GM19467 (cell line): ENCODE results near the gene HFM1.
"Not testable (repeated sequence)": the region's sequence is repeated elsewhere in the genome, so short reads cannot be mapped to it uniquely, and the experiment has no call there.

ENCODE experiments used
- ATAC-seq: cut with Tn5 transposase; IDR thresholded peaks from one replicate; pipeline ENCODE4 v1.9.1; 2021; ENCODE audit warnings: mild to moderate bottlenecking, moderate library complexity; ENCODE audit not compliant: unreplicated experiment

The HFM1 gene

GRCh38 chr1:91404151-91405012 is at the start of gene HFM1:
Gene HFM1, minus strand, starts transcription at chr1:91404837. Its CDS starts 3,755 bp downstream, at chr1:91401082.
- ATAC-seq: peak; percentile 97

GRCh38 chr1:91454136-91454535 is 49.5 kb upstream of the HFM1 start:
- no peak for ATAC-seq

- ATAC-seq: no peak
These were observed 45.6 kb upstream of the HFM1 start for GRCh38 chr1:91450260-91450659.

GRCh38 chr1:91447782-91448181 is 43.1 kb upstream of the HFM1 start:
- ATAC-seq: not testable (repeated sequence)

- ATAC-seq: not testable (repeated sequence)
These were observed 37.3 kb upstream of the HFM1 start for GRCh38 chr1:91441980-91442379.

GRCh38 chr1:91440847-91441246 is 36.2 kb upstream of the HFM1 start:
- ATAC-seq: no peak

- no peak for ATAC-seq
These were observed 34.4 kb upstream of the HFM1 start for GRCh38 chr1:91439016-91439415.

- no peak for ATAC-seq
These were observed 23.7 kb upstream of the HFM1 start for GRCh38 chr1:91428182-91428798.

GRCh38 chr1:91427741-91428140 is 23.1 kb upstream of the HFM1 start:
- no peak for ATAC-seq

- not testable (repeated sequence) for ATAC-seq
These were observed 17.9 kb upstream of the HFM1 start for GRCh38 chr1:91422523-91422922.

- no peak for ATAC-seq
These were observed 7.7 kb upstream of the HFM1 start for GRCh38 chr1:91412371-91412770.

- no peak for ATAC-seq
These were observed 2.2 kb upstream of the HFM1 start for GRCh38 chr1:91406773-91407389.

- ATAC-seq: no peak
These were observed 2.6 kb downstream of the HFM1 start for GRCh38 chr1:91402023-91402422.

- no peak for ATAC-seq
These were observed 4.4 kb downstream of the HFM1 start for GRCh38 chr1:91400133-91400725.

GRCh38 chr1:91398291-91398690 is 6.3 kb downstream of the HFM1 start:
- ATAC-seq: no peak

GRCh38 chr1:91397605-91398004 is 7.0 kb downstream of the HFM1 start:
- no peak for ATAC-seq

- ATAC-seq: no peak
These were observed 11.6 kb downstream of the HFM1 start for GRCh38 chr1:91393042-91393441.

- ATAC-seq: no peak
These were observed 18.5 kb downstream of the HFM1 start for GRCh38 chr1:91386109-91386508.

GRCh38 chr1:91383456-91383855 is 21.2 kb downstream of the HFM1 start:
- ATAC-seq: no peak

GRCh38 chr1:91381844-91382243 is 22.8 kb downstream of the HFM1 start:
- no peak for ATAC-seq

GRCh38 chr1:91374086-91374485 is 30.6 kb downstream of the HFM1 start:
- no peak for ATAC-seq
